Measurements from ENCODE around the gene HIC1.

GRCh38 chr17:2056206-2057174 lies 1.6 kb downstream of the HIC1 start:
- TF ChIP-seq CTCF (IDR thresholded peaks at IDR 0.05; ENCODE audit: poor library complexity), result no peak
- TF ChIP-seq EZH2phosphoT487 (IDR thresholded peaks at IDR 0.05; ENCODE audit: low read depth, severe bottlenecking, unreplicated experiment), result peak; percentile 15
